HG02610 (cell line): ENCODE data around the gene GCG.

ENCODE experiments used
- ATAC-seq: cut with Tn5 transposase; IDR thresholded peaks from one replicate; pipeline ENCODE4 v1.9.1; 2021; ENCODE audit warnings: mild to moderate bottlenecking, moderate library complexity; ENCODE audit not compliant: unreplicated experiment

Gene GCG

GRCh38 chr2:162106746-162107145 is 45.3 kb downstream of the GCG start:
- no peak for ATAC-seq

GRCh38 chr2:162106146-162106551 is 45.9 kb downstream of the GCG start:
- no peak for ATAC-seq

- ATAC-seq = no peak
Measured at GRCh38 chr2:162103443-162104009, 48.5 kb downstream of the GCG start.

- ATAC-seq = no peak
Measured at GRCh38 chr2:162100579-162100978, 51.5 kb downstream of the GCG start.

- ATAC-seq = no peak
Measured at GRCh38 chr2:162099836-162100235, 52.2 kb downstream of the GCG start.
